ENCODE measurements around the gene SLX4IP.

- TF ChIP-seq POLR2A (IDR thresholded peaks at IDR 0.05), result no peak
- TF ChIP-seq CTCF (IDR thresholded peaks at IDR 0.05), result no peak
These were observed 26.4 kb downstream of the SLX4IP start for GRCh38 chr20:10461495-10461894.
